Retinal pigment epithelial cell (primary cell): Measurements from ENCODE around the gene ST7.

Source experiments
- DNase-seq: peaks from one replicate; pipeline ENCODE4 v3.0.0-alpha.2; 2010; ENCODE audit warnings: low read depth
- H3K4me3 ChIP-seq: 2 replicates; pipeline ENCODE4 v1.5.1; 2011; ENCODE audit warnings: mild to moderate bottlenecking, low read length, control low read depth, moderate library complexity
- CTCF ChIP-seq: conservative IDR thresholded peaks from 2 replicates; pipeline ENCODE4 v1.5.1; 2011; ENCODE audit warnings: low read depth, low read length, control low read depth, inconsistent platforms

The ST7 gene

GRCh38 chr7:117085769-117086463 lies 132.6 kb downstream of the ST7 start:
- H3K4me3 ChIP-seq, result no peak overlapping the region
- no peak for TF ChIP-seq CTCF
- DNase-seq, result no peak

GRCh38 chr7:117086788-117087187 lies 133.5 kb downstream of the ST7 start:
- no peak for DNase-seq
- H3K4me3 ChIP-seq, result no peak overlapping the region
- no peak for TF ChIP-seq CTCF

GRCh38 chr7:117087639-117088396 lies 134.5 kb downstream of the ST7 start:
- H3K4me3 ChIP-seq, result no peak overlapping the region
- DNase-seq, result no peak
- no peak for TF ChIP-seq CTCF

- TF ChIP-seq CTCF, result no peak
- no peak overlapping the region for H3K4me3 ChIP-seq
- DNase-seq, result no peak
These were observed 135.4 kb downstream of the ST7 start for GRCh38 chr7:117088623-117089194.

- H3K4me3 ChIP-seq, result no peak overlapping the region
- DNase-seq, result no peak
- no peak for TF ChIP-seq CTCF
These were observed 137.5 kb downstream of the ST7 start for GRCh38 chr7:117090791-117091190.

- TF ChIP-seq CTCF, result no peak
- no peak overlapping the region for H3K4me3 ChIP-seq
- no peak for DNase-seq
These were observed 138.4 kb downstream of the ST7 start for GRCh38 chr7:117091721-117092120.
